Vagina (tissue), 2 donors: ENCODE results near the gene ELMO2.

Experiments
- CTCF ChIP-seq, 3 experiments: fragments of 450-650 bp in 2 of 3; fragments of 200-600 bp in 1 of 3; sonication (generic) in 1 of 3; IDR thresholded peaks; one replicate each; pipeline ENCODE4 v1.5.1; 2017 to 2019; ENCODE audit warnings: antibody characterized with exemption in 3 of 3, mild to moderate bottlenecking in 2 of 3, moderate library complexity in 2 of 3
- POLR2A ChIP-seq, 2 donors: fragments of 450-650 bp; IDR thresholded peaks; one replicate each; pipeline ENCODE4 v1.6.1; 2017; ENCODE audit warnings: antibody characterized with exemption in 2 of 2, mild to moderate bottlenecking in 2 of 2, moderate library complexity in 2 of 2

DNA sequence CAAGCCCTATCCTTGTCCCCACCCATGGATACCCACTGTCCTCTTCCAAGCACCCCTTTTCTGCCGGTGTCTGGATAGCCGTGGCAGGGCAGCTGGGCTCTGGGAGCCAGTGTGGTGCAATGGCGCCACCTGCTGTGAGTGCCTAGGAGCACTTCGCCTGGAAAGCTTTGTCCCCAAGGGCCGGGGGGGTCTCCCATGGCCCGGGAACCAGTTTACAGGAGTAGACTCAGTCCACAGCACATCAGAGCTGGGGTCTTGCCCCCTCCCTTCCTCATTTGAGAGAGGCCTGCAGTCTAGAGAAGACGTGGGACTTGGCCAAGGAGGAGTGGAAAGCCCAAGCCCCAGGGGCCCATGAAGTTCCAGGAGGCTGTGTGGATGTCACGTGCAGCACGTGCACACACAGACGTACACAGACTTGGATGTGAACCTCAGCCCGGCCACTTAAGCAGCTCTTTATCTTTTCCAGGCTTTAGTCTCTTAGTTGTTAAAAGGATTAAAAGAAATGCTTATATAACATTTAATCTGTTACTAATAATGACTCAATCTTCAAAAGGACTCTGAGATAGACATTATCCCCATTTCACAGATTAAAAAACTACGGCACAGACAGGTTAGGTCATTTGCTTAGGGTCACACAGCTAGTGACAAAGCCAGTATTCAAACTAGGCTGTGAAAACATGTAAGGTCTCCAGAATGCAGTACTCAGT lies 57.2 kb downstream of the ELMO2 start:
- peak in 2 of 3 experiments; percentile 56 to 61 for TF ChIP-seq CTCF (IDR thresholded peaks at IDR 0.05)
- TF ChIP-seq POLR2A (IDR thresholded peaks at IDR 0.05): no peak
